NT2/D1 (cell line): ENCODE results near the gene CFAP73.

Experiments
- SUZ12 ChIP-seq: IDR thresholded peaks from 2 replicates; pipeline ENCODE4 v1.6.1; 2011; ENCODE audit not compliant: insufficient read length, insufficient read depth; ENCODE audit errors: extremely low read depth
- YY1 ChIP-seq: IDR thresholded peaks from 2 replicates; pipeline ENCODE4 v1.6.1; 2011; ENCODE audit not compliant: insufficient read length, insufficient read depth
- ZNF274 ChIP-seq: IDR thresholded peaks from 2 replicates; pipeline ENCODE4 v1.6.1; 2011; ENCODE audit warnings: mild to moderate bottlenecking, low read depth, low read length

DNA sequence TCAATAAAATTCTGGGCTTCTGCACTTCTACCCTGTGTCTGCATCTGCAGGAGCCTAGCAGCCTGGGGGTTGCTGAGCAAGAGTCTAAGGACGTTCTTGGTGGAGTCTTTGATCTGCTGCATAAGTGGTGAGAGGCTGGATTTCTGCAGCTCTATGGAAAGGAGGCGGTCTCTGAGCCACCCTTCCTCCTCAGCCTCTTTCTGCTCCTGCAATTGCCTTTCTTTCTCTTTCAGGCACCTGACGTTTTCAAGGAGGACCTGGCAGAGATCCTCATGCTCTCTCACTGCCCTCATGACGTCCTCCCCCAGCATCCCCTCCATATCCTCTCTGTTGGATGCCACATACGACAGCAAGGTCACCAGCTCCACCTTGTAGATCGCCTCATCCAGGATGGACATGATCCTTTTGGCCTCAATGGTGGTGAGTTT is 58.1 kb downstream of the CFAP73 start:
- TF ChIP-seq YY1 (no peak), SUZ12 (no peak), ZNF274 (no peak)
